ENCODE measurements around the gene CCL24.

Gene CCL24

GRCh38 chr7:75808106-75808505 is 5.5 kb downstream of the CCL24 start:
- no peak overlapping the region for H3K4me3 ChIP-seq (ENCODE audit: low read length)
- TF ChIP-seq, protein P1, sequence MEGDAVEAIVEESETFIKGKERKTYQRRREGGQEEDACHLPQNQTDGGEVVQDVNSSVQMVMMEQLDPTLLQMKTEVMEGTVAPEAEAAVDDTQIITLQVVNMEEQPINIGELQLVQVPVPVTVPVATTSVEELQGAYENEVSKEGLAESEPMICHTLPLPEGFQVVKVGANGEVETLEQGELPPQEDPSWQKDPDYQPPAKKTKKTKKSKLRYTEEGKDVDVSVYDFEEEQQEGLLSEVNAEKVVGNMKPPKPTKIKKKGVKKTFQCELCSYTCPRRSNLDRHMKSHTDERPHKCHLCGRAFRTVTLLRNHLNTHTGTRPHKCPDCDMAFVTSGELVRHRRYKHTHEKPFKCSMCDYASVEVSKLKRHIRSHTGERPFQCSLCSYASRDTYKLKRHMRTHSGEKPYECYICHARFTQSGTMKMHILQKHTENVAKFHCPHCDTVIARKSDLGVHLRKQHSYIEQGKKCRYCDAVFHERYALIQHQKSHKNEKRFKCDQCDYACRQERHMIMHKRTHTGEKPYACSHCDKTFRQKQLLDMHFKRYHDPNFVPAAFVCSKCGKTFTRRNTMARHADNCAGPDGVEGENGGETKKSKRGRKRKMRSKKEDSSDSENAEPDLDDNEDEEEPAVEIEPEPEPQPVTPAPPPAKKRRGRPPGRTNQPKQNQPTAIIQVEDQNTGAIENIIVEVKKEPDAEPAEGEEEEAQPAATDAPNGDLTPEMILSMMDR (conservative IDR thresholded peaks at IDR 0.05; ENCODE audit: low read depth, low read length), result no peak
- DNase-seq (ENCODE audit: low read depth), result no peak

DNA sequence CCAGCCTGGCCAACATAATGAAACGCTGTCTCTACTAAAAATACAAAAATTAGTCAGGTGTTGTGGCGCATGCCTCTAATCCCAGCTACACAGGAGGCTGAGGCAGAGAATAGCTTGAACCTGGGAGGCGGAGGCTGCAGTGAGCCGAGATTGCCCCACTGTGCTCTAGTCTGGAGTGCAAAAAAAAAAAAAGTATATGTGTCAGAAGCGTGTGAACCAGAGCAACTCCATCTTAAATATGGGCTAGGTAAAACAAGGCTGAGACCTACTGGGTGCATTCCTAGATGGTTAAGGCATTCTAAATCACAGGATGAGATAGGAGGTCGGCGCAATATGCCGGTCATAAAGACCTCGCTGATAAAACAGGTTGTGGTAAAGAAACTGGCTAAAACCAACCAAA is 6.2 kb downstream of the CCL24 start:
- H3K4me3 ChIP-seq (ENCODE audit: low read length), result no peak overlapping the region
- DNase-seq (ENCODE audit: low read depth), result no peak
- TF ChIP-seq, protein P1 (conservative IDR thresholded peaks at IDR 0.05; ENCODE audit: low read depth, low read length), result no peak

DNA sequence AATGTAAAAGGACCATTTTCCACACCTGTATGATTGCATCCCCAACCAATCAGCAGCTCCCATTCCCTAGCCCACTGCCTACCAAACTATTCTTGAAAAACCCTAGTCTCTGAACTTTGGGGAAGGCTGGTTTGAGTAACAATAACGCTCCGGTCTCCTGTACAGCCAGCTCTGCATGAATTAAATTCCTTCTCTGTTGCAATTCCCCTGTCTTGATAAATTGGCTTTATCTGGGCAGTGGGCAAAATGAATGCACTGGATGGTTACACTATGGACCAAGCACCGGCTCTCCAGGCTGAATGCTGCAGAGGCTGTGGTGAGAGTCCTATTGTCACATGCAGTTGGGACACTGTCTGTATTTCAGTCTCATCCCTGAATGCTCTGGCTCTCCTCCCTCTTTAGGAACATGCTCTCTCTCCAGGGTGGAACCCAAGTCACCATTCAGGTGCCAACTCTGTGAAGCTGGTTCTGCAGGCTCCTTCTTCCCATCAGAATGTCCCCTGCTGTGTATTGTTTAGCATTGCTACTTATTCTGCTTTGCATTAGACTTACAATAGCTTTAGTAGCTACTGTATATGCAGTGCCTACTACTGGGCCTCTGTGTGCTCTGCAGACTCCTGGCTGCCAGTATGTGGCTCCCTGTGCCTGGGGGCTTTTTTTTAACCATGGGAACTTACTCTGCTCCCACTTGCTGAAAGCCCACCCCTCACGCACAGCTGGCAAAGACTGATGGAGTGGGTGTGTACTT is 6.9 kb downstream of the CCL24 start:
- H3K4me3 ChIP-seq (ENCODE audit: low read length), result no peak overlapping the region
- TF ChIP-seq, protein P1 (conservative IDR thresholded peaks at IDR 0.05; ENCODE audit: low read depth, low read length), result no peak
- no peak for DNase-seq (ENCODE audit: low read depth)

GRCh38 chr7:75804705-75805104 is 8.9 kb downstream of the CCL24 start:
- TF ChIP-seq, protein P1 (conservative IDR thresholded peaks at IDR 0.05; ENCODE audit: low read depth, low read length), result no peak
- no peak for DNase-seq (ENCODE audit: low read depth)
- H3K4me3 ChIP-seq (ENCODE audit: low read length), result no peak overlapping the region

DNA sequence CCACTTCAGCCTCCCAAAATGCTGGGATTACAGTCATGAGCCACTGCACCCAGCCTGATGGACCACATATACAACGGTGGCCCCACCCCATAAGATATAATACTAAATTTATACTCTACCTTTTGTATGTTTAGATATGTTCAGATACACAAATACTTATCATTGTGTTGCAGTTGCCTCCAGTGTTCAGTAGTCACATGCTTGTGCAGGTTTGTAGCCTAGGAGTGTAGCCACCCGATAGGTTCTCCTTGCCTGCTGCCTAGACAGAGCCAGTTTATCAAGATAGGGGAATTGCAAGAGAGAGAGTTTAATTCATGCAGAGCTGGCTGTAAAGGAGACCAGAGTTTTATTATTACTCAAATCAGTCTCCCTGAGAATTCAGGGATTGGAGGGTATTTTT is 9.6 kb downstream of the CCL24 start:
- TF ChIP-seq, protein P1 (conservative IDR thresholded peaks at IDR 0.05; ENCODE audit: low read depth, low read length), result no peak
- no peak overlapping the region for H3K4me3 ChIP-seq (ENCODE audit: low read length)
- DNase-seq (ENCODE audit: low read depth), result no peak

- TF ChIP-seq, protein P1 (conservative IDR thresholded peaks at IDR 0.05; ENCODE audit: low read depth, low read length), result no peak
- DNase-seq (ENCODE audit: low read depth), result no peak
Observed at GRCh38 chr7:75802552-75802821, 11.1 kb downstream of the CCL24 start.

DNA sequence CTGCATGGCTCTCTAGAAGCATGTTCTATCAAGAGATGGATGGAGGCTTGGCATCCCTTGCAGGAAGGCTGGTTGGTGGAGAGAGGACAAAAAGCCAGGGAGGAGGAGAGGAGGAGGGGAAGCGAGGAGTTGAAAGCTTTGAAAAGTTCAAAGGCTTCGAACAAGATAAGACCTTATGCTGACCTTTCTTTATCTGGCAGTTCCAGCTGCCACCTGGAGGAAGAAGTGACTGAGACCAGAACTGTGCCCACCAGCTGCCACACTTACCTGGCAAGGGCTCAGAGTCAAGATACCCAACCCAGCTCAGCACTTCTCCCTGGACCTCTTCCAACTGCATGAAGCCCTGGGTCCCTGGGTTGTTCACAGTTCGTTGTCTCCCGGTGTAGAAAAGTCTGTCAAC is 14.8 kb downstream of the CCL24 start:
- H3K4me3 ChIP-seq (ENCODE audit: low read length), result no peak overlapping the region
- no peak for DNase-seq (ENCODE audit: low read depth)
- TF ChIP-seq, protein P1 (conservative IDR thresholded peaks at IDR 0.05; ENCODE audit: low read depth, low read length), result no peak

More at GRCh38 chr7:75802552-75802821, 11.1 kb downstream of the CCL24 start:
- H3K4me3 ChIP-seq (ENCODE audit: low read length), result no peak overlapping the region

Measured in retinal pigment epithelial cell (primary cell).